Peyer's patch (tissue), 4 donors: Measurements from ENCODE around the gene EIF4E1B. TPM values are rescaled to one million over a fixed set of nuclear protein-coding genes. Genes with fewer than 3 reads are reported as not detected.
A peak's percentile ranks its signal among the peaks of the same experiment; 100 is the strongest.

Experiments used
- DNase-seq, 3 donors: peaks; one replicate each; pipeline ENCODE4 v3.0.0-alpha.2; 2017 to 2019
- H3K27ac ChIP-seq, 4 donors: fragments of 200-600 bp; sonication (generic); one replicate each; pipeline ENCODE4 v1.5.1; 2016 to 2019
- H3K27me3 ChIP-seq, 2 donors: fragments of 200-600 bp; sonication (generic); one replicate each; pipeline ENCODE4 v1.5.1; 2019
- H3K36me3 ChIP-seq, 3 donors: fragments of 200-600 bp; sonication (generic); one replicate each; pipeline ENCODE4 v1.5.1; 2016 to 2019
- H3K4me1 ChIP-seq, 4 donors: fragments of 200-600 bp; sonication (generic); one replicate each; pipeline ENCODE4 v1.5.1; 2016 to 2019
- H3K4me3 ChIP-seq, 4 donors: fragments of 200-600 bp; sonication (generic); 1 replicate in 3 of 4; 2 replicates in 1 of 4; pipeline ENCODE4 v1.5.1; 2016 to 2019; ENCODE audit warnings: mild to moderate bottlenecking in 1 of 4
- H3K9me3 ChIP-seq, 4 donors: fragments of 200-600 bp; sonication (generic); one replicate each; pipeline ENCODE4 v1.5.1; 2016 to 2019; ENCODE audit warnings: mild to moderate bottlenecking in 1 of 4
- CTCF ChIP-seq, 6 experiments: fragments of 450-650 bp in 4 of 6; fragments of 200-600 bp in 2 of 6; sonication (generic) in 1 of 6; IDR thresholded peaks; one replicate each; pipeline ENCODE4 v1.5.1; 2017 to 2019; ENCODE audit warnings: antibody characterized with exemption in 6 of 6, mild to moderate bottlenecking in 3 of 6, moderate library complexity in 1 of 6
- POLR2A ChIP-seq, 2 donors: fragments of 450-650 bp; IDR thresholded peaks; one replicate each; pipeline ENCODE4 v1.5.1; 2017; ENCODE audit warnings: antibody characterized with exemption in 2 of 2, mild to moderate bottlenecking in 2 of 2, moderate library complexity in 2 of 2
- total RNA-seq, 4 donors: library from RNA; depleted of rRNA; stranded (reverse); fragments of >200 nt; gene quantifications; one replicate each; pipeline ENCODE4 v1.1.0, GENCODE V29; 2016

The EIF4E1B gene
- total RNA-seq, 4 donors from 2014 or later, result not detected

- Histone ChIP-seq H3K4me1 (peaks cover 0 to 19% (median 11%) of the 10 kb centered on the region in 4 donors), H3K36me3 (no peaks in the 10 kb centered on the region), H3K27ac (peak overlapping the region; percentile 50 to 80 (median 60)), H3K9me3 (no peaks in the 10 kb centered on the region), H3K27me3 (no peaks in the 10 kb centered on the region), H3K4me3 (peak overlapping the region; percentile 63 to 76 (median 66))
- DNase-seq, result no peak
- no peak for TF ChIP-seq POLR2A (IDR thresholded peaks at IDR 0.05)
- no peak for TF ChIP-seq CTCF (IDR thresholded peaks at IDR 0.05)
Observed at GRCh38 chr5:176646707-176647029, 16.2 kb downstream of the EIF4E1B start.

GRCh38 chr5:176647030-176647842 lies 16.8 kb downstream of the EIF4E1B start, which contains the start of gene TSPAN17:
Gene TSPAN17 (plus strand): TSS chr5:176647484. CDS start chr5:176647616, 132 bp downstream.
- H3K9me3 ChIP-seq, result no peaks in the 10 kb centered on the region
- H3K27ac ChIP-seq, result peak within 1 kb of the TSS; percentile 61 to 80 (median 66)
- H3K4me1 ChIP-seq, result peaks cover 0 to 19% (median 11%) of the 10 kb centered on the region in 4 donors
- TF ChIP-seq POLR2A (IDR thresholded peaks at IDR 0.05), result peak; percentile 42 to 66
- TF ChIP-seq CTCF (IDR thresholded peaks at IDR 0.05), result peak in 1 of 6 experiments; percentile 21
- DNase-seq, result peak; percentile 100
- H3K36me3 ChIP-seq, result no peaks in the 10 kb centered on the region
- peak within 1 kb of the TSS; percentile 63 to 76 (median 66) for H3K4me3 ChIP-seq
- H3K27me3 ChIP-seq, result no peaks in the 10 kb centered on the region

GRCh38 chr5:176647843-176648473 lies 17.5 kb downstream of the EIF4E1B start:
- TF ChIP-seq POLR2A (IDR thresholded peaks at IDR 0.05), result no peak
- no peak for TF ChIP-seq CTCF (IDR thresholded peaks at IDR 0.05)
- Histone ChIP-seq H3K4me1 (peaks cover 0 to 19% (median 11%) of the 10 kb centered on the region in 4 donors), H3K27ac (peak overlapping the region; percentile 48 to 80 (median 63))

GRCh38 chr5:176648474-176649194 lies 18.2 kb downstream of the EIF4E1B start:
- Histone ChIP-seq H3K9me3 (no peaks in the 10 kb centered on the region), H3K4me1 (peaks cover 0 to 19% (median 13%) of the 10 kb centered on the region in 4 donors), H3K27ac (peak overlapping the region in 3 of 4 donors; percentile 48 to 80 (median 65)), H3K4me3 (peak overlapping the region in 3 of 4 donors; percentile 64 to 76 (median 68)), H3K36me3 (peaks cover 0 to 13% (median 0%) of the 10 kb centered on the region in 3 donors), H3K27me3 (no peaks in the 10 kb centered on the region)
- TF ChIP-seq CTCF (IDR thresholded peaks at IDR 0.05) (no peak), POLR2A (IDR thresholded peaks at IDR 0.05) (no peak)
- DNase-seq, result no peak

More at GRCh38 chr5:176647843-176648473, 17.5 kb downstream of the EIF4E1B start:
- peaks cover 0 to 6% (median 0%) of the 10 kb centered on the region in 3 donors for H3K36me3 ChIP-seq
- no peaks in the 10 kb centered on the region for H3K27me3 ChIP-seq
- no peaks in the 10 kb centered on the region for H3K9me3 ChIP-seq
- H3K4me3 ChIP-seq, result peak overlapping the region; percentile 63 to 76 (median 66)
- DNase-seq, result peak; percentile 31 to 72 (median 67)

- peaks cover 0 to 14% (median 0%) of the 10 kb centered on the region in 3 donors for H3K36me3 ChIP-seq
Observed at GRCh38 chr5:176650354-176650884, 19.9 kb downstream of the EIF4E1B start.

More at GRCh38 chr5:176650354-176650884, 19.9 kb downstream of the EIF4E1B start:
- Histone ChIP-seq H3K27ac (no peak overlapping the region), H3K27me3 (no peaks in the 10 kb centered on the region), H3K4me3 (no peak overlapping the region), H3K9me3 (no peaks in the 10 kb centered on the region), H3K4me1 (peaks cover 0 to 19% (median 13%) of the 10 kb centered on the region in 4 donors)
- TF ChIP-seq CTCF (IDR thresholded peaks at IDR 0.05) (no peak), POLR2A (IDR thresholded peaks at IDR 0.05) (no peak)
- DNase-seq, result no peak
